HFF-Myc (cell line): Measurements from ENCODE around the gene FSD2.

Experiments
- DNase-seq: peaks from one replicate; pipeline ENCODE4 v3.0.0-alpha.2; 2011; ENCODE audit warnings: low read depth; ENCODE audit errors: extremely low read depth
- H3K4me3 ChIP-seq: replicated peaks from 2 replicates; pipeline ENCODE4 v1.5.1; 2011; ENCODE audit warnings: low read depth, mild to moderate bottlenecking, control low read depth, low read length
- TF ChIP-seq, protein P1 (sequence below): IDR thresholded peaks from 2 replicates; pipeline ENCODE4 v1.5.1; 2012; ENCODE audit warnings: mild to moderate bottlenecking, low read depth, low read length, control low read depth; ENCODE audit errors: missing control alignments

FSD2 gene

DNA sequence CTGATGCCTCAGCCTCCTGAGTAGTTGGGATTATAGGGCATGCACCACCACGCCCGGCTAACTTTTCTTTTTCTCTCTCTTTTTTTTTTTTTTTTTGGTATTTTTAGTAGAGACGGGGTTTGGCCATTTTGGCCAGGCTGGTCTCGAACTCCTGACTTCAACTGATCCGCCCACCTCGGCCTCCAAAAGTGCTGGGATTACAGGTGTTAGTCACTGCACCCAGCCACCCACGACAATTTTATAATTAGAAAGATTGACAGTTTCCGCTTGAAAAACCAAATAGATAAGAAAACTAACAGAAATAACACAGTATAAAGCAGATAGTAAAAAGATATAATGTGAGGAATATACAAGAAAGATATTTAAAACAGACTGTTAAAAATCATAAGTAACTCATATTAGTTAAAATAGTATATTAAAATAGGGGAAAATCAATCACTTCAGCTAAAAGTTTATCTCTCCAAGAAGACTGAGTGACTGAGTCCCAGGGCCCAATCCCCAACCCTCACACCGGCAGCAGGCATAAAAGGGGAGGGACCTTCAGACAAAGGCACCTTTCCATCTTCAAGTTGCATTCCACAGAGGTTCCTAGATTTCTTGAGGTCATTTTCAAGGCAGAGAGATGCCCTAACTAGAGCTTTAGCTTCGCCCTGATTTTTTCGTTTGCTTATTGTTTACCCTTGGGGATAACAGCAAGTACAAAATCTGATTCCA, 2.2 kb upstream of the FSD2 start:
- TF ChIP-seq, protein P1, sequence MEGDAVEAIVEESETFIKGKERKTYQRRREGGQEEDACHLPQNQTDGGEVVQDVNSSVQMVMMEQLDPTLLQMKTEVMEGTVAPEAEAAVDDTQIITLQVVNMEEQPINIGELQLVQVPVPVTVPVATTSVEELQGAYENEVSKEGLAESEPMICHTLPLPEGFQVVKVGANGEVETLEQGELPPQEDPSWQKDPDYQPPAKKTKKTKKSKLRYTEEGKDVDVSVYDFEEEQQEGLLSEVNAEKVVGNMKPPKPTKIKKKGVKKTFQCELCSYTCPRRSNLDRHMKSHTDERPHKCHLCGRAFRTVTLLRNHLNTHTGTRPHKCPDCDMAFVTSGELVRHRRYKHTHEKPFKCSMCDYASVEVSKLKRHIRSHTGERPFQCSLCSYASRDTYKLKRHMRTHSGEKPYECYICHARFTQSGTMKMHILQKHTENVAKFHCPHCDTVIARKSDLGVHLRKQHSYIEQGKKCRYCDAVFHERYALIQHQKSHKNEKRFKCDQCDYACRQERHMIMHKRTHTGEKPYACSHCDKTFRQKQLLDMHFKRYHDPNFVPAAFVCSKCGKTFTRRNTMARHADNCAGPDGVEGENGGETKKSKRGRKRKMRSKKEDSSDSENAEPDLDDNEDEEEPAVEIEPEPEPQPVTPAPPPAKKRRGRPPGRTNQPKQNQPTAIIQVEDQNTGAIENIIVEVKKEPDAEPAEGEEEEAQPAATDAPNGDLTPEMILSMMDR = no peak
- no peak overlapping the region for H3K4me3 ChIP-seq
- DNase-seq = no peak

- no peak for DNase-seq
- TF ChIP-seq, protein P1 = no peak
- no peak overlapping the region for H3K4me3 ChIP-seq
These were observed 1.3 kb downstream of the FSD2 start for GRCh38 chr15:82804575-82804949.

- no peak for DNase-seq
- H3K4me3 ChIP-seq = no peak overlapping the region
- TF ChIP-seq, protein P1 = no peak
These were observed 1.9 kb downstream of the FSD2 start for GRCh38 chr15:82803793-82804574.

- TF ChIP-seq, protein P1 = no peak
- H3K4me3 ChIP-seq = no peak overlapping the region
- DNase-seq = no peak
These were observed 3.4 kb downstream of the FSD2 start for GRCh38 chr15:82802497-82802896.

DNA sequence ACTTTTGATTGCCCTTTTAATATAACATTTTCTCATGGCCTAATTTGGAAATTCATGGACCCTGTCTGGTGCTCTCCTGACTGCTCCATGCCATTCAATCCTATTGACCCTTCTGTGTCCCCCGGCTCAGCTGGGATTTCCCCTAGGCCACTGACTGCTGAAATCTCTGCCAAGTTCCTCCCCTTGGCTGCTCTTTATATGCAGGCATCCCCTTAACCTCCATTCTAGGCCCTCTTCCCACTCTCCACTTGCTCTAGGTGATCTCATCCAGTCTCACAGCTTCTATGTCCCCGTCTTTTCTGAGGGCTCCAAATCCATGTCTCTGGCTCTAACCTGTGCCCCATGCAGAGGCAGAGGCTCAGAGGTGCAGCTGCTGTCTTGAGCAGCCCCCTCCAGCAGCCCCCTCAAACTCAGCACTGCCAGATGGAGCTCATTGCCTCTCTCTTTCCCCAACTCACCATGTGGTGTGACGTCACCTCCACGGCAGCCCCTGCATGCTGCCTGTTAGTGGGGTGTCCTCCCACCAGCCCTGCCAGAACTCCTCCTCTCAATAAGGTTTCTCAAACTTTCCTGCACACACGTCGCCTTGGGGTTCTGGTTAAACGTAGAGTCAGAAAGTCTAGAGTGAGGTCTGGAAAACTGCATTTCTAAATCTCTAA, 6.6 kb downstream of the FSD2 start:
- no peak overlapping the region for H3K4me3 ChIP-seq
- TF ChIP-seq, protein P1 = no peak
- no peak for DNase-seq

DNA sequence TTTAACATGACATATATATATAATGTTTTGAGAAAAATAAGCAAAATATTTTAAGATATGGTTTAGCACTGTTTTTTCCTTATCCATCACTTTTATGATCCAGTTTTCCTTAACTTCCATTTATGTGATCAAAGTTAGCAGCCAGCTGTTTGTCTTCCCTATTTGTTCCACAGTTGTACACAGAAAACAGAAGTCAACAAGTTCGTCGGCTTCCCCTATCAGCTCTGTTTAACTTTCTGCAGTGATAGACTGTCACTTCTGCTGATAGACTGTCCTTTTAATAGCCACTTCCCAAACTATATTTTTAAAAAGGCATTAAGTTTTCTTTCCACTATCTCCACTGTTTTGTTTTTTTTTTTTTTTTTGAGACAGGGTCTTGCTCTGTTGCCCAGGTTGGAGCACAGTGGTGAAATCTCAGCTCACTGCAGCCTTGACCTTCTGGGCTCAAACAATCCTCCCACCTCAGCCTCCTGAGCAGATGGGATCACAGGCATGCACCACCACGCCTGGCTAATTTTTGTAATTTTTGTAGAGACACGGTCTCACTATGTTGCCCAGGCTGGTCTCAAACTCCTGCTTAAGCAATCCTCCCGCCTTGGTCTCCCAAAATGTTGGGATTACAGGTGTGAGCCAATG, 7.2 kb downstream of the FSD2 start:
- DNase-seq = no peak
- TF ChIP-seq, protein P1 = no peak
- no peak overlapping the region for H3K4me3 ChIP-seq
